ENCODE measurements around the gene SNPH. TPM values are rescaled to one million over a fixed set of nuclear protein-coding genes. Genes with fewer than 3 reads are reported as not detected.

SNPH gene
- total and polyA plus RNA-seq, 11 donors: 4.3 to 17.4 (median 11.1) TPM

DNA sequence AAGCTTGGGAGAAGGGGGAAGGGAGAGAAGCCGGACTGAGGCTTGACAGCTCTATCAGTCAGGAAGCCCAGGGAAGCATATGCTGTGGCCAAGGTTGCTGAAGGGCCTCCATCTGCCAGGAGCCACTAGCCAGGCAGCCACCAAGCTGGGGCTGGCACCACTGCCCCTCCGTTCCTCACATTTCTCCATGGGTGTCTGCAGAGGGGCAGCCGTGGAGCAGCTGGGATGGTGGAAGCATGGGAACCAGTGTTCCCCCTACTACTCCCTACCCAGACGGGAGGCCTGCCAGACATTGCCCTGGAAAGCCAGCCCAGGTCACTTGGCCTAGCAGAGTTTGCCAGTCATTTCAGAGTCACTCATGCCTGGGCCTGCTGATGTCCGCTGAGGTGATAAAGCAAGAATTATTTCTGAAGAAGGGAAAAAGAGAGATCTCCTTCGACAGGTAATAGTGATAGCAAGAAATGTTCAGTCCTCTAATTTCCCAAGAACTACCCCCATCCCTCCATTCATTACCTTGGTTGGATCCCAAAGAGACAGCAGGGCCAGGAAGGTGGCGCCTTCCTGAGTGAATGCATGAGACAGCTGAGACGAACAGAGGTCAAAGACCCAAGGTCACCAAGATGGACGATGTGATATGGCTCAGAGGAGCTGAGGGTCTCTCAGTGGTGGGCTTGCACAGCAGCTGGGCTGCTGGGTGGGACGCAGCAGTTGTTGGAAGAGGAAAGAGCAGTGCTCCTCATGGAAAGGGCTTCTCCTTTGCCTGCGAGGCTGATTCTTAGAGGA is 21.9 kb downstream of the SNPH start:
- WGBS, 4 donors: 73 to 86% (median 79%) methylated on average over 9 to 11 of the region's 11 CpGs
- Histone ChIP-seq H3K4me3 (no peak overlapping the region), H3K27ac (peak overlapping the region in 2 of 12 donors; percentile 1 to 14), H3K9me3 (no peaks in the 10 kb centered on the region), H3K4me1 (peaks cover 0 to 14% (median 5%) of the 10 kb centered on the region in 12 donors), H3K27me3 (no peaks in the 10 kb centered on the region), H3K36me3 (no peaks in the 10 kb centered on the region)
- ATAC-seq (peak in 3 of 4 donors; percentile 43 to 71 (median 47)), DNase-seq (peak in 1 of 5 donors; percentile 60)
- TF ChIP-seq, protein P1, sequence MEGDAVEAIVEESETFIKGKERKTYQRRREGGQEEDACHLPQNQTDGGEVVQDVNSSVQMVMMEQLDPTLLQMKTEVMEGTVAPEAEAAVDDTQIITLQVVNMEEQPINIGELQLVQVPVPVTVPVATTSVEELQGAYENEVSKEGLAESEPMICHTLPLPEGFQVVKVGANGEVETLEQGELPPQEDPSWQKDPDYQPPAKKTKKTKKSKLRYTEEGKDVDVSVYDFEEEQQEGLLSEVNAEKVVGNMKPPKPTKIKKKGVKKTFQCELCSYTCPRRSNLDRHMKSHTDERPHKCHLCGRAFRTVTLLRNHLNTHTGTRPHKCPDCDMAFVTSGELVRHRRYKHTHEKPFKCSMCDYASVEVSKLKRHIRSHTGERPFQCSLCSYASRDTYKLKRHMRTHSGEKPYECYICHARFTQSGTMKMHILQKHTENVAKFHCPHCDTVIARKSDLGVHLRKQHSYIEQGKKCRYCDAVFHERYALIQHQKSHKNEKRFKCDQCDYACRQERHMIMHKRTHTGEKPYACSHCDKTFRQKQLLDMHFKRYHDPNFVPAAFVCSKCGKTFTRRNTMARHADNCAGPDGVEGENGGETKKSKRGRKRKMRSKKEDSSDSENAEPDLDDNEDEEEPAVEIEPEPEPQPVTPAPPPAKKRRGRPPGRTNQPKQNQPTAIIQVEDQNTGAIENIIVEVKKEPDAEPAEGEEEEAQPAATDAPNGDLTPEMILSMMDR (IDR thresholded peaks at IDR 0.05): no peak
- no peak for TF ChIP-seq POLR2A (IDR thresholded peaks at IDR 0.05)
- intact Hi-C loops (cut with DNase I): loop anchor here in 1 of 10 donors (10.0 kb wide), 1 partner anchor 63 kb away; the partner anchor contains the start of gene RAD21L1

DNA sequence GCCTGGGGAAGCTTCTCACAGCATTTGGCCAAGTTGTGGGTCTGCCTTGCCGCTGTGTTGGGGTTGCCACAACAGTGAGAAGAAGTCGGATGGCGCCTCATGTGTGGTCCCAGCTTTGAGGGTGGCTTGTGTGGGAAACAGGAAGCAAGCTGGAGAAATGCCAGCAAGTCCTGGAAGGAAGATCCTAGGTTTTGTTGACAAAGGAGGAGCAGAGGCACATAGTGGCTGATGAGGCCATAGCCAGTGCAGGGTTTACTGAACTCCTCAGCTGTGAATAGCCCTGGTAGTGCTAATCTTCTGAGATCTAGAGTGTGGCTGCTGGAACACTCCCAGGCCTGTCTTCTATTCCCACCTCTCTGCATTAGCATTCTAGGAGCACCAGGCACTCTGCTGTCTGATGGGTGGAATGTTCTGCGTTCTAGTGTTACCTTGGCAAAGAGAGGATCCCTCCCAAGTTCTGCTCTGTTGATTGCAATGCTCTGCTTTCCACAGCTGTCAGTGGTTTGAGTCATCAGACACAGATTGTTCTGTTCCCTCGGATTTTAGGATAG is 25.2 kb downstream of the SNPH start:
- no peaks in the 10 kb centered on the region for H3K9me3 ChIP-seq
- intact Hi-C loops (cut with DNase I): no loop called here
- H3K36me3 ChIP-seq: no peaks in the 10 kb centered on the region
- no peak overlapping the region for H3K4me3 ChIP-seq
- ATAC-seq (peak in 2 of 4 donors; percentile 8 to 24), DNase-seq (no peak)
- WGBS, 4 donors: 53 to 61% (median 55%) methylated on average over 5 of the region's 5 CpGs
- no peak overlapping the region for H3K27ac ChIP-seq
- no peak for TF ChIP-seq POLR2A (IDR thresholded peaks at IDR 0.05)
- TF ChIP-seq, protein P1 (IDR thresholded peaks at IDR 0.05): no peak
- peaks cover 0 to 11% (median 4%) of the 10 kb centered on the region in 12 donors for H3K4me1 ChIP-seq
- no peaks in the 10 kb centered on the region for H3K27me3 ChIP-seq

DNA sequence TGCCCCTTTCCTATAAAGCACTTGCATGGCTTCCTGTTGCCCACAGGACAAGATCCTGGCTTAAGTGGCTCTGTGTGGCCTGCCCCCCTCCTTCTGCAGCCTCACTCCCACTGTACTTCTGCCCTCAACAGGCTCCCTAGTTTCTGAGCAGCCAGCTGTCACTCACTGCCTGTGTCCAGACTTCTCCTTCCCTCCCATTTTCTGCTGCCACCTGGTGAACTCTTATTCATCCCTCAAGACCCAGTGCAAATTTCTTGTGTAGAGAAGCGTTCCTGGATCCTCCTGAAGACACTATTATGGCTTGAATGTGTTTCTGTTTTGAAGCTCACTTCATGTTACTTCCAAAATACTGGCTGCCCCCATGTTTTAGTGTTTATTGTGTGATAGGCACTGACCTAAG is 26.5 kb downstream of the SNPH start:
- TF ChIP-seq POLR2A (IDR thresholded peaks at IDR 0.05): no peak
- TF ChIP-seq, protein P1 (IDR thresholded peaks at IDR 0.05): no peak
- no peak overlapping the region for H3K27ac ChIP-seq
- no peak overlapping the region for H3K4me3 ChIP-seq
- H3K4me1 ChIP-seq: peaks cover 0 to 10% (median 0%) of the 10 kb centered on the region in 12 donors
- intact Hi-C loops (cut with DNase I): no loop called here
- no peaks in the 10 kb centered on the region for H3K9me3 ChIP-seq
- ATAC-seq (no peak), DNase-seq (no peak)
- H3K27me3 ChIP-seq: no peaks in the 10 kb centered on the region
- H3K36me3 ChIP-seq: peaks cover 0 to 8% (median 0%) of the 10 kb centered on the region in 9 donors
- 91 to 97% (median 95%) methylated on average over 1 of the region's 1 CpG for WGBS, 4 donors

DNA sequence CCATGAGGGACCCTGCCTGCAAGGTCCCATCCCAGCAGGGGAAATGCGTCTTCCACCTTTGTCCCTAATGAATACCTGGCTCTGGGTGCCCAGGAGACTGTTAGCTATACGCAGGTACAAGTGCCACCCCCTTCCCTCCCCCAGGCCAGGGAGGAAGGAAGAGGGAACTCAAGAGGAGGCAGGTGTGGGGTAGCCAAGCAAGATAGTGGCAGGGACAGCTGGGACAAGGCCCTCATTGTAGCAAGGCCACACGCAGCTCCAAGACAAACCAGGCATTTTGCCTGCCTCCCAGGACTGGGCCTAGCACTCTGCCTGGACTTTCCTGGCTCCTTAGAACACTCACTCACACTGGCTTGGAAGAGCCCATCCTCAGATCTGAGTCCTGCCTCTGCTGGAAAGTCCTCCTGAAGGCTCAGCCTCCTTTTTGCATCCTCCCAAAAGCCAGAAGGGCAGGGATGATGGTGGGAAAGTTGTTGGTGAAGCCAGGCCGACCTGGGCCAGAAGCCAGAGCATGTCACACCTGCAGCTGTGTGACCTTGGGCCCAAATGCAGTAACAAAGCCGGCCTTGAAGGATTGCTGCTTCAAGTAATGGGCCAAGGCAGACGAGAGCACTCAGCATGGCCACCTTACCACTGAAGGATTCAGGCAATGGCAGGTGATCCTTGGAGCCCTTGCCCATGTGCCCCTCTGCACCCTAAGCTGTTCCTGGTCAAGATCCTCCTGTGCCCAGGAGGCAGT is 27.7 kb downstream of the SNPH start:
- Histone ChIP-seq H3K4me3 (no peak overlapping the region), H3K27ac (no peak overlapping the region), H3K36me3 (peaks cover 0 to 11% (median 0%) of the 10 kb centered on the region in 9 donors), H3K27me3 (no peaks in the 10 kb centered on the region), H3K9me3 (no peaks in the 10 kb centered on the region), H3K4me1 (peaks cover 0 to 10% (median 0%) of the 10 kb centered on the region in 12 donors)
- DNase-seq (no peak), ATAC-seq (no peak)
- WGBS, 4 donors: 87 to 98% (median 90%) methylated on average over 4 to 6 of the region's 6 CpGs
- TF ChIP-seq POLR2A (IDR thresholded peaks at IDR 0.05): no peak
- intact Hi-C loops (cut with DNase I): no loop called here
